SK-MEL-5 (cell line): ENCODE results near the gene KCNN1. TPM values are rescaled to one million over a fixed set of nuclear protein-coding genes. Genes with fewer than 3 reads are reported as not detected.
"Not testable (repeated sequence)": the region's sequence is repeated elsewhere in the genome, so short reads cannot be mapped to it uniquely, and the experiment has no call there.

Experiments used
- DNase-seq: peaks from one replicate; pipeline ENCODE4 v3.0.0-alpha.2; 2016; ENCODE audit warnings: low read depth, low spot score
- in situ Hi-C: cut with HindIII; loops from 2 replicates; pipeline ENCODE4 v1.10.0; 2016; ENCODE audit warnings: low sequenced_read_pairs, high pct_unique_total_duplicates, low pct_unique_long_range_greater_than_20kb
- polyA plus RNA-seq, 2 experiments: library from polyadenylated mRNA; depleted of rRNA; stranded (reverse); fragments of >200 nt; gene quantifications; 2 replicates each; pipeline ENCODE4 v1.2.3, GENCODE V29; 2015
- total RNA-seq: library from RNA; depleted of rRNA; stranded (reverse); fragments of >200 nt; shearing (Covaris generic); gene quantifications from 2 replicates; pipeline ENCODE4 v1.2.3, GENCODE V29; 2014; rRNA removed

Gene KCNN1
- 3.5 and 4.6 TPM in 2 replicates for total RNA-seq
- 9.9 and 11.2 TPM in 2 replicates for polyA plus RNA-seq (2015; cell fraction: cytosol; rRNA removed)
- polyA plus RNA-seq (2015; cell fraction: nucleus; rRNA removed), result 0.53 and 1.4 TPM in 2 replicates

DNA sequence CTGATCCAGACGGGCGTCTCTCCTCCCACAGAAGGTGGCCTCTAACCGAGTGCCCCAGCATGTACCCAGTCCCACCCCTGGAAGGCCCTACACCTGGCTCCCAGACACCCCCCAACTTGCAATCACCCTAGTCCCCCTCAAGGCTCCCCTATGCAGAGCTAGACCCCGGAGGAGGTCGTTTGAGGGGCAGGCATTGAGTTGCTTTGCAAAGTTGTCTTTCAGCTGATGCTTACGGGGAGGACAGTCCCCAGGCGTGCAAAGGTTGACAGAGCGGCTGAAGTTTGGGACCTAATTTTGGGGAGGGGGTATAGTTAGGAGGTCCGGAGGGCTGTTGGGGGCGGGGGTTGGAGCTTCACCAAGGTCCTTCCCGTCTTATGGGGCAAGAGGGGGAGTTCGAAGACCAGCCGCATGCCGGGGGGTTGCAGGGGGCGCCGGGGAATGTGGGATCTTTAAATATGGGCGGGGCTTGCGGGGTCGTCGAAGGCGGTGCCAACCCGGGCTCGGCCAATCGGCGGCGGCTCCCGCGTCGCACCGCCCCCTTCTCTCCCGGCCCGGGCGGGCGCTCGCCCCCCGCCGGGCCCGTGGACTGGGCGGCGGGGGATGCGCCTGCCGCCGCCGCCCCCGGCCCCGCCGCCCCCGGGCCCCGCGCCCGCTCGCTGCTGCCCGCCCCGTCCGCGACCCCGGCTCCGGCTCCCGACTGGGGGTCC, at the start of gene KCNN1:
Gene KCNN1 (plus strand): TSS at position 558 of the 707 bp plus-strand sequence. CDS start 6,782 bp downstream, outside the sequence.
- in situ Hi-C loops, result no loop called here
- peak; percentile 20 for DNase-seq

DNA sequence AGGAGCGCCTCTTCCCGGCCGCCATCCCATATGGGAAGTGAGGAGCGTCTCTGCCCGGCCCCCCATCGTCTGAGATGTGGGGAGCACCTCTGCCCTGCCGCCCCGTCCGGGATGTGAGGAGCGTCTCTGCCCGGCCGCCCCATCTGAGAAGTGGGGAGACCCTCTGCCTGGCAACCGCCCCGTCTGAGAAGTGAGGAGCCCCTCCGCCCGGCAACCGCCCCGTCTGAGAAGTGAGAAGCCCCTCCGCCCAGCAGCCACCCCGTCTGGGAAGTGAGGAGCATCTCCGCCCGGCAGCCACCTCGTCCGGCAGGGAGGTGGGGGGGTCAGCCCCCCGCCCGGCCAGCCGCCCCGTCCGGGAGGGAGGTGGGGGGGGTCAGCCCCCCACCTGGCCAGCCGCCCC, 48.8 kb upstream of the KCNN1 start:
- DNase-seq, in situ Hi-C loops: not testable (repeated sequence)

DNA sequence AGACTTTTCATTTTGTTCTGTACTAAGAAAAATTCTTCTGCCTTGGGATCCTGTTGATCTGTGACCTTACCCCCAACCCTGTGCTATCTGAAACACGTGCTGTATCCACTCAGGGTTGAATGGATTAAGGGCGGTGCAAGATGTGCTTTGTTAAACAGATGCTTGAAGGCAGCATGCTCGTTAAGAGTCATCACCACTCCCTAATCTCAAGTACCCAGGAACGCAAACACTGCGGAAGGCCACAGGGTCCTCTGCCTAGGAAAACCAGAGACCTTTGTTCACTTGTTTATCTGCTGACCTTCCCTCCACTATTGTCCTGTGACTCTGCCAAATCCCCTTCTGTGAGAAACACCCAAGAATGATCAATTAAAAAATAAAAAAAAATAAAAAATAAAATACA, 47.8 kb upstream of the KCNN1 start:
- in situ Hi-C loops, DNase-seq: not testable (repeated sequence)

DNA sequence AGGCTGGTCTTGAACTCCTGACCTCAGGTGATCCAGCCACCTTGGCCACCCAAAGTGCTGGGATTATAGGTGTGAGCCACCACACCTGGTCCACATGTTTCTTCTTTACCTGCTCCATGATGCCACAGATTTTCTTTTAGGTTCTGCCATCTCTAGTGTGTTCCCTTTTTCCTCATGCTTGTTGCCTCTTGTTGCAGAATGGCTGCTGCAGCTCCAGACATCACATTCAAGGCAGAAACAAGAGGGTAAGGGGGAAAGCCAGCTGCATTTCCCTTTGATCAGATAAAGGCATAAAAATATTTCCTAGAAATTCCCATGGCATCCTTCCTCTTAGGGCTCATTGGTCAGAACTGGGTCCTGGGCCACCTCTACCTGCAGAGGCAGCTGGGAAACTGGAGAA, 46.4 kb upstream of the KCNN1 start:
- DNase-seq, result no peak
- in situ Hi-C loops, result no loop called here

DNA sequence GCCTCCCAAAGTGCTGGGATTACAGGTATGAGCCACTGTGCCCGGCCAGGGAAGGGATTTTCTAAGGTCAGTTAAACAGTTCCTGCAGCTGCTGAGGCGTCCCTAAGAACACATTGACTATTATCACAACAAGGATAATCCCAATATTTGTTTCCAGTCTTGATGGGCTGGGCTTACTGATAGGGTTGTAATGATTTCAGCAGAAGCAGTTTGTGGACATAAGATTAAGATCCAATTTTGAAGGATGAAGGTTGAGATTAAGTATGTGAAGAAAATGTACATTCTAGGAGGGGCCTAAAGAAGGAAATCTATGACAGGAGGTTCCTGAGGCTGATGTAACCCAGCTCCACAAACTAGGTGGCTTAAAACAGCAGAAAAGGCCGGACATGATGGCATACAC, 44.8 kb upstream of the KCNN1 start:
- in situ Hi-C loops, result no loop called here
- DNase-seq, result no peak

DNA sequence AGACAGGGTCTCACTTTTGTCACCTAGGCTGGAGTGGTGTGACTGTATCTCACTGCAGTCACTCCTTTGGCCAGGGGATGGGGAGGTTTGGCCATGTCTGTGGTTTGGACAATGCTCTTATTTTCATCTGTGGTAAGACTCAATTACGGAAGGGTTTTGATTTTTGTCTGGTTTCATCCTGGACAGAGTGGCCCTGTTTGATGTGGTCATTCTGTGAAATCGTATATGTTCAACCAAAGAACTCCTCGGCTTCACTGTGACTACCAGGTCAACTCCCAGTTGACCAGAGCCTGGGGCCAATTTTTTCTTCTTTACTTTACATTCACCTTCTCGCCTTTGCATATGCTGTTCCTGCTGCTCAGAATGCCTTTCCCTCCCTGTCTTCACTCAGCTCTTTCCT, 40.9 kb upstream of the KCNN1 start:
- in situ Hi-C loops, result no loop called here

DNA sequence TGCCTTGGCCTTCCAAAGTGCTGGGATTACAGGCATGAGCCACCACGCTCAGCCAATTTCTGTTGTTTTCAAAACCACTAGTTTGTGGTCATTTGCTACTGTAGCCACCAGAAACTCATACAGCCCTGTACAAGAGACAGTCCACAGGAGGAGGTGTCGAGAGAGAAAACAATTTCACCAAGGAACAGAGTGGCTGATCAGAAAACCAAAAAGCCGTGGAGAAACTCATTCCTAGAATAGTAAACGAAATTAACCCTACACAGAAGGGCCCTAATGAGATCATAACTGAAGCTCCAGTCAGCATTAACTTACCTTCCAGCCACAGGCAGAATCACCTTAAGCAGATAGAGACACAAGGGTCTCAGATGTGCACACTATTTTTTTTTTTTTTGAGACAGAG, 37.9 kb upstream of the KCNN1 start:
- DNase-seq, result no peak
- in situ Hi-C loops, result no loop called here

More for the DNA sequence above, 40.9 kb upstream of the KCNN1 start:
- DNase-seq, result no peak

DNA sequence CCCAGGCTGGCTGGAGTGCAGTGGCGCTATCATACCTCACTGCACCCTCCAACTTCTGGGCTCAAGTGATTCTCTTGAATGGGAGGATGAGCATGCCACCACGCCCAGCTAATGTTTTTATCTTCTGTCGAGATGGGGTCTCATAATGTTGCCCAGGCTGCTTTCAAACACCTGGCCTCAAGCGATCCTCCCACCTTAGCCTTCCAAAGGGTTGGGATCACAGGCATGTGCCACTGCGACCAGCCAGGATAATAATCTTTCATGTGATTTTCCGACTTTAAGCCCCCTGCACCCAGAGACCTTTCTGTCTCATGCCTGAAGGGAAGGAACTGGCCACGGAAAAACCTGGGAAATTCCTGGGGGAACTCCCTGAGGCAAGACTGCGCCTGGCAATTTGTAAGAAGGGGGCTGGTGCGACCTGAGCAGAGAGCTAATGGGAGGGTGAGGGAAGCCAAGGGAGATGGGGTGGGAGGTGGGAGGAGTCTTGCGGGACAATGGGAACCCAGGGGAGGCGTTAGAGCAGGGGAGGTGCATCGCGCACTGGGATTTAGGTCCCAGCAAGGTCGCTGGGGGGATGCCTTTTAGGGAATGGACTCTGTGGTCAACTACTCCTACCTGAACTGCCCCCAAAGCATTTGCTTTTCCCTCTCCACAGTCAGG, 35.2 kb upstream of the KCNN1 start:
- in situ Hi-C loops, result no loop called here
- no peak for DNase-seq

DNA sequence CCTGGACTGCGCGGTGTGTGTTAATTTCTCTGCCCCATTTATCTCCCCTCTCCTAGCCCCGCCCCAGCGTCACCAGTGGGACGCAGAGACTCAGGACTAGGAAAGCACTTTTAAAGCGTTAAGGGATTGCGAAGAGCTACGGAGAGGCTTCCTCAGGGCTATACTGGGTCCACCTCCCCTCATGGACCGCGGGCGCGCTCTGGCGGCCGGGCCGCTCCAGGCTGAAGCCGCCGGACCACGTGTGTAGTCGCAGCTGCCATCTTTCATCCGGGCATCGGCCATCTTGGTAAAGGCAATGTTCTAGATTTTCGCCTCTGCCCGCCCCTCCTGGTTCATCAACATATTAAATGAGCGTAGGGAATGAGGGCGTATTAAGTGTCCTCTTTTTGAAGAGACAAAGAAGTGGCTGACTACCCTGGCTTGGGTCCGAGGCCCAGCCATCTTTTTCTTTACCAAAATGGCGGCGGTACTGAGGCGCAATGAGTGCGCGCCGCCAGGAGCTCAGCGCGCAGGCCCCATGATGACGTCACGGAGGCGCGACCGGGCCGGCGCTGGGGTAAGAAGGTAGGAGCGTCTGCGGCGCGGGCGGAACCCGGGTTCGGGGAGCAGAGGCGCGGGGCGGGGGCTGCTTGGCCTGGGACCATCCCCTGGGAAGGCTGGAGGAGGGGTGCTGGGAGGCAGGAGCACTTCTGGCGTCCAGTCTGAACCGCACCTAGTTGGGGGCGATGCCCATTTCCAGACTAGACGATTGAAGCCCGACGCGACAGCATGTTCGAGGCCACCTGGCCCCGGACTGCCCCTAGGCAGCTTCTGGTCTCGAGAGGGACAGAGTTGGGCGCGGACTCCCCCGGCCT, 34.2 kb upstream of the KCNN1 start, which contains the start of gene CCDC124:
Gene CCDC124 (plus strand): TSS at position 531 of the 854 bp plus-strand sequence. CDS start 3,406 bp downstream, outside the sequence.
- in situ Hi-C loops, result no loop called here
- DNase-seq, result peak; percentile 89

DNA sequence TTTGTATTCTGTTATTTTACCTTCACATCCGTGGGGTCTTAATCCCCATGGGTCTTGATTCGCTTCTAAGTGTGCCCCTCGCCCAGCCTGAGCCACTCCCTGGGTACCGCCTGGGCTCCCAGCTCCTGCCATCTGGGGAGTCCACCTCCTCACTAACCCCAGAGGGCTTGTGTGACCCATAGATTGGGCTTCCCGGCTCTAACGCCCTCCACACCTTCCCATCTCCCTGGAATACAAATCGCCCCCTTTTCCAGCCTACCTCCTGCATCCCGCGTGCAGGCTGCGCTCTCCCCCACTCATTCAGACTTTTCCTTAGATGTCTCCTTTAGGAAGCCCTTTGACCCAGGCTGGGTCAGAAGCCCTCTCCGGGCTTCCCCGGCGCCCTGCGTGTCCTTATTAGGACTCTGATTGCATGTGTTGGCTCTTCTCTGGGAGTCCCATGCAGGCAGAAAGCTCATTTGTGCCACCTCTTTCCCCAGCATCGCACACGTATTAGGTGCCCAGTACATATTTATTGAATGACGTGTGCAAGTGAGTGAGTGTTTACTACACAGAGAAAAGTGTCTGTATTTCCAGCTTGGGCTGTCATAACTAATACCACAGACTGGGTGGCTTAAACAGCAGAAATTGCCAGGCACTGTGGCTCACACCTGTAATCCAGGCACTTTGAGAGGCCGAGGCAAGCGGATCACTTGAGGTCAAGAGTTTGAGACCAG, 33.3 kb upstream of the KCNN1 start:
- in situ Hi-C loops, result no loop called here
- DNase-seq, result no peak

DNA sequence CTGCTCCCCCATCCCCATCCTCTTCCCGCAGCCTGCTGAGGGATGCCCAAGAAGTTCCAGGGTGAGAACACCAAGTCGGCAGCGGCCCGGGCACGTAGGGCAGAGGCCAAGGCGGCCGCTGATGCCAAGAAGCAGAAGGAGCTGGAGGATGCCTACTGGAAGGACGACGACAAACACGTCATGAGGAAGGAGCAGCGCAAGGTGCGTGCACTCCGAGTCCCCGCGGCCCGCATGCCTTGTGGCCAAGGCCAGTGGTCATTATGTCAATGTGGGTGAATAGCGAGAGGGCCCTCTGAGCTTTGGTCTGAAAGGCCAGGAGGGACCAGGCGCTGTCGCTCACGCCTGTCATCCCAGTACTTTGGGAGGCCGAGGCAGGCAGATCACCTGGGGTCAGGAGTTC, 30.5 kb upstream of the KCNN1 start:
- in situ Hi-C loops, result no loop called here
- DNase-seq, result no peak

DNA sequence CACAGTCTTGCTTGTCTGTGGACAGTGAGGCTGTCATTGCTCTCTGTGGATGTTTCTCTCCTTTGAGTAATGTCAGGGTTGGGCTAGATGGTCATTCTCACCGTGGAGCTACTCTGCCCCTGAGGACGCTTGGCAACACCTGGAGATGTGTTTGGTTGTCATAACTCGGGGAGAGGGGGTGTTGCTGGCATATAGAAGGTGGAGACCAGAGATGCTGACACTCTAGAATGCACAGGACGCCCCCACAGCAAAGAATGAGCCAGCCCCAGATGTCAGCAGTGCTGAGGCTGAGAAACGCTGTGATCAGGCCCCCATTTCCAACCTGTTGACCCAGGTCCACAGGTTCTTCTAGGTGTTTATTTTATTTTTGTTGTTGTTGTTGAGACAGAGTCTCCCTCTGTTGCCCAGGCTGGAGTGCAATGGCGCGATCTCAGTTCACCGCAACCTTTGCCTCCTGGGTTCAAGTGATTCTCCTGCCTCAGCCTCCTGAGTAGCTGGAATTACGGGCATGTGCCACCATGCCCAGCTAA, 29.5 kb upstream of the KCNN1 start:
- in situ Hi-C loops, result no loop called here
- DNase-seq, result no peak

DNA sequence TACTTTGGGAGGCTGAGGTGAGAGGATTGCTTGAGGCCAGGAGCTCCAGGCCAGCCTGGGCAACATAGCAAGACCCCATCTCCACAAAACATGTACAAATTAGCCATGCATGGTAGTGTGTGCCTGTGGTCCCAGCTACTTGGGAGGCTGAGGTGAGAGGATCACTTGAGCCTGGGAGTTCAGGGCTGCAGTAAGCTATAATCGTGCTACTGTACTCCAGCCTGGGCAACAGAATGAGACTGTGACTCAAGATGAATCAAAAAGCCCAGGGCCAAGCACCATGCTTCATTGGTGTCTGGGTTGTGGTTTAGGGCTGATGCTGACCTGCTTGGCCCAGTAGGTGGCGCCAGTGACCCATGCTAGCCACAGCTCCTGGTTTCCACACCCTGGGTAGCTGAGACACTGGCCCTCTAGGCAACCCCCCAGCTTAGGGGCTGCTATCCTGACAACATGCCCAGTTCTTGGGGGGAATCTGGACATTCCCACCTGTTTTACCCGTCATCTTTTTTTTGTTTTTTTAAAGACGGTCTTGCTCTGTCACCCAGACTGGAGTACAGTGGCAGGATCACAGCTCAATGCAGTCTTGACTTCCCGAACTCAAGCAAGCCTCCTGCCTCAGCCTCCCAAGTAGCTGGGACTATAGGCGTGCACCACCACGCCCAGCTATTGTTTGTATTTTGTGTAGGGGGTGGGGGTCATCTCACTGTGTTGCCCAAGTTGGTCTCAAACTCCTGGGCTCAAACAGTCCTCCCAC, 28.6 kb upstream of the KCNN1 start:
- peak; percentile 82 for DNase-seq
- in situ Hi-C loops, result no loop called here

DNA sequence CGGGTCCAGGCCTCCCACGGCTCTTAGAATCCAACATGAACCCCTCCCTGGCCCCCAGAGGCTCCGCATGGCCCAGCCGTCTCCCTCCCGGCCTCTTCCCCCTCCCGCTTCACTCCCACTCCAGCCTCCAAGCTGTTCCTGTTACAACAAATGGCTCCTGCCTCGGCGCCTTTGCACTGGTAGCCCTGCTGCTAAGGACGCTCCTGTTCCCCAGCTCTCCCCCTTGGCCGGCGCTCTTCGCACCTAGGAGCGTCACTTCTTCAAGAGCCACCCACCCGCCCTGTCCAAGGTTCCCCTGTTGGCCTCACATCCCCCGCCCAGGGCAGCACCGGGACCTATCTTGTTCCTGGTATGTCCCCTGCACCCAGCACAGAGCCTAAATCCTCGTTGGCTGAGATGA, 24.7 kb upstream of the KCNN1 start:
- no peak for DNase-seq
- in situ Hi-C loops, result no loop called here

DNA sequence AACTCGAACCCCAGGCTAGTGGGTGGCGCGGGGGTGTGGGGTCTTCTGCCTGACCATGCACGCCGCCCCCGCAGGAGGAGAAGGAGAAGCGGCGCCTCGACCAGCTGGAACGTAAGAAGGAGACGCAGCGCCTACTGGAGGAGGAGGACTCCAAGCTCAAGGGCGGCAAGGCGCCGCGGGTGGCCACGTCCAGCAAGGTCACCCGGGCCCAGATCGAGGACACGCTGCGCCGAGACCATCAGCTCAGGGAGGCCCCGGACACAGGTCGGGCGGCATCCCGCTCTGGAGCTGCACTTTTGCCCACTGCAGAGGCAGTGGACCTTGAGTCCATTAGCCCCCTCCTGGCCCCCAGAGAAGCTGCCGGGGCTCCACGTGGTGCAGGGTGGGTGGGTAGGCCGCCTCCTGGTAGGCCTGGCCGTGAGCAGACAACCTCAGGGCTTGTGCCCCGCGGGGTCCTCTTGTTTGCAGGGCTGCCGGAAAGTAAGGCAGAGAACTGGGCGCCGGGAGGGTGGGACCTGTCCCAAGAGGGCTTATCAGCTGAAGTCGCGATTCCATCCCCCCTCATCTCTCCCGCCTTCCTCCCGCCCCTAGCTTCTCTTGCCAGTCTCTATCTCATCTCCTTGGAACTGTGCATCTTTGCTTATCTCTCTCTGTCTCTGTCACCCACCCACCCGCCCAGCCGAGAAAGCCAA, 24.2 kb upstream of the KCNN1 start:
- in situ Hi-C loops, result no loop called here
- DNase-seq, result no peak
